Measurements from ENCODE around the gene NCKAP5.

- no peak for TF ChIP-seq EZH2phosphoT487 (IDR thresholded peaks at IDR 0.05; ENCODE audit: borderline replicate concordance, low read length)
- no peak for TF ChIP-seq CTCF (conservative IDR thresholded peaks at IDR 0.05; ENCODE audit: low read depth, low read length)
- TF ChIP-seq EZH2 (IDR thresholded peaks at IDR 0.05; ENCODE audit: low read length, unreplicated experiment), result no peak
Measured at GRCh38 chr2:133418671-133419070, 149.6 kb downstream of the NCKAP5 start.

Measured in PC-3 (cell line).